G401.6 (cell line): Measurements from ENCODE around the gene ARHGDIB.

Experiments used
- FAIRE-seq: peaks from 2 replicates; lab custom pipeline; 2012; peaks lifted over from hg19 to GRCh38; lab: Jason Lieb, UNC

ARHGDIB gene

DNA sequence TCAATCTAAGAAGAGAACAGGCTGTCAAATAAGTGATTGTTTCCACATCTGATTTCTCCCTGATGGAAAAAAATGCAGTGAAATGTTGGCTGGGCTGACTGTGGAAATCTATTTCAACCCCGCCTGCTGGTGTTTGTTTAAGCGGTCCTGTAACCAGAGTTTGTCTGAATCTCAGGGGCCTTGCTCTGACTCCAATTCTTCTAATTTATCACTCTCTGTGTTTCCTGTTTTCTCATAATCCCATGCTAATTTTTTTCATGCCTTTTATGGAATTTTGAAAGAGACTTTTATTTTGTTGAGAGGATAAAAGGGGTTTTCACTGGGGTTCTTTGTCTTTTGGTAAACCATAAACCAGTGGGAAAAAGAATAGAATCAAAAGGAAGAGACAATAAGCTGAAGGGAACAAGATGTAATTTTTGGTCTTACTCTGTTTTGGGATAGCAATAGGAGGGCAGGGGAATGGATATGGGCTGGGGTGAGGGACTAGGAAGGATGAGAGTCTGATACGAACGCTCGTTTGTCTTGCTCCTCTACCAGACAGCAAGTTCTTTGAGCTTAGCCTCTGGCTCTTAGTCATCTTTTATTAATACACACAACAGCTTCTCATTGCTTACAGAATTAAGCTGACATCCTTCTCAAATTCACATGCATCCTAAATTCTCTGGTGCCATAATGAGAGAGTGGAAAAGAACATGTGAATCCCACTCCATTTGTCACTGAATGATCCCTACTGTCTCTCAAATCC, 67.7 kb downstream of the ARHGDIB start:
- no peak for FAIRE-seq

DNA sequence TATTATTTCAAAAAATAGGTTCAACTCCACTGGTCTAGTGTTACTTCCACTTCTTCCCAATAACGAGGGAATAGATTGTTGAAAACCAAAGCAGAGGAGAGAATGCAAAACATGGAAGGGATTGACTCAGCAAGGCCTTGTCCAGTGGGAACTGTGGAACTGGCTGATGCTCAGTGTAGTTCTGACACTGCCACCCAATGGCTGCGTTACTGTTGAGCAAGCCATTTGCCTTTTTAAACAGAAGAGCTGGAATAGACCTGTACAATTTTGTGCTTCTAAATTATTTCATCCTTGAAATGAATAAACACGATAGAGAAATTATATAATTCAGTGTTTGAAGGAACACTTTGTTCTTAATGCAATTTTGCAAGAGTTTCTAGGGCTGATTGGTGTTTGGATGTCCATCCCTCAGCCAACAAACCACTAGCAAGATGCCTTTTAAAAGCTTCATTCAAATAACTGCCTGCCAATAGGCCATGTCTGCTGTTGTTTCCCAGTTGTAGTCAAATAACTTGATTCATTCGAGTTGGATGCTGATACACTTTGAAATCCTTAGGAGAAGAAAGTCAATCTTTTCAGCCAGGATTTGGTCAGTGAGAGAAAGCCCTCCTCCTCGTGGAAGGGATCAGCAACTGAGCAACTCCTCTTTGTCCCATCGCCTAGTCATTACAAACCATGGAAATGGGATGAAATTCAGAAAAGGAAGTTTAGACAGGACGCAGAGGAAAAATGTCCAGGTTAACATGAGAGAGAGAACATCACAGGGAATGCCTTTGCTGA, 68.5 kb downstream of the ARHGDIB start:
- no peak for FAIRE-seq
